NCI-H146 treated with DMSO at 0.1 percent for 48 hours (cell line): ENCODE measurements around the gene GRIN2D.

Source experiments
- DNase-seq: peaks from one replicate; lab custom pipeline; 2025; ENCODE audit not compliant: unreplicated experiment; lab: John Stamatoyannopoulos, UW

GRIN2D gene

DNA sequence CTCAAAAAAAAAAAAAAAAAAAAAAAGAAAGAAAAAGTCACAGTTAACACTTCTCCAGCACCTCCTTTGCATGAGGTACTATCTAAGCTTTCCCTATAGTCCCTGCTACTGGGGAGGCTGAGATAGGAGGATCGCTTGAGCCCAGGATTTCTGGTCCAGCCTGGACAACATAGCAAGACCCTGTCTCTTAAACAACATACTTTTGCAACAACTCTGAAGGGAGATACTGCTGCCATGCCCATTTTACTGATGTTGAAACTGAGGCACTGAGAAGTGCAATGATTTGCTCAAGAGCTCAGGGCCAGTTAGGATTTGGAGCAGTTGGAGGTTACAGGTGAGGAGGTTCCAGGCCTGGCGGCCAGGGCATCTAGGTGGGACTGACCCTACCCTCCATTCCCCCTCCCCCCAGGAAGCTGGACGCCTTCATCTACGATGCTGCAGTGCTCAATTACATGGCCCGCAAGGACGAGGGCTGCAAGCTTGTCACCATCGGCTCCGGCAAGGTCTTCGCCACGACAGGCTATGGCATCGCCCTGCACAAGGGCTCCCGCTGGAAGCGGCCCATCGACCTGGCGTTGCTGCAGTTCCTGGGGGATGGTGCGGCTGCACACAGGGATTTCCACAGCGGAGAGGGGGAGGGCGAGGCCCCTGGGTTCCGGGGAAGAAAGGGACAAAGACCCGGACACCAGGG is 48.0 kb downstream of the GRIN2D start:
- no peak for DNase-seq

DNA sequence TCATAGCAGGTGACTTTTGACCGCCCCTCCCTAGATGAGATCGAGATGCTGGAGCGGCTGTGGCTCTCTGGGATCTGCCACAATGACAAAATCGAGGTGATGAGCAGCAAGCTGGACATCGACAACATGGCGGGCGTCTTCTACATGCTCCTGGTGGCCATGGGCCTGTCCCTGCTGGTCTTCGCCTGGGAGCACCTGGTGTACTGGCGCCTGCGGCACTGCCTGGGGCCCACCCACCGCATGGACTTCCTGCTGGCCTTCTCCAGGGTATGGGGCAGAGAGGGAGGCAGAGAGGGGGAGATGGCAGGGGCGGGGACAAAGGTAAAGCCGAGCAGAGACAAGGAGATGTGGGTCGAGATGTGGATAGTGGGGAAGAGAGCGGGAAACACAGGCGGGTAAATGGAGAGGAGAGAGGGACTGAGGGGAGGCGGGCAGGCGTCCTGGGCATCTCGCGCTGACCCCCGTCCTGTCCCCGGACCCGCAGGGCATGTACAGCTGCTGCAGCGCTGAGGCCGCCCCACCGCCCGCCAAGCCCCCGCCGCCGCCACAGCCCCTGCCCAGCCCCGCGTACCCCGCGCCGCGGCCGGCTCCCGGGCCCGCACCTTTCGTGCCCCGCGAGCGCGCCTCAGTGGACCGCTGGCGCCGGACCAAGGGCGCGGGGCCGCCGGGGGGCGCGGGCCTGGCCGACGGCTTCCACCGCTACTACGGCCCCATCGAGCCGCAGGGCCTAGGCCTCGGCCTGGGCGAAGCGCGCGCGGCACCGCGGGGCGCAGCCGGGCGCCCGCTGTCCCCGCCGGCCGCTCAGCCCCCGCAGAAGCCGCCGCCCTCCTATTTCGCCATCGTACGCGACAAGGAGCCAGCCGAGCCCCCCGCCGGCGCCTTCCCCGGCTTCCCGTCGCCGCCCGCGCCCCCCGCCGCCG is 48.9 kb downstream of the GRIN2D start:
- no peak for DNase-seq

DNA sequence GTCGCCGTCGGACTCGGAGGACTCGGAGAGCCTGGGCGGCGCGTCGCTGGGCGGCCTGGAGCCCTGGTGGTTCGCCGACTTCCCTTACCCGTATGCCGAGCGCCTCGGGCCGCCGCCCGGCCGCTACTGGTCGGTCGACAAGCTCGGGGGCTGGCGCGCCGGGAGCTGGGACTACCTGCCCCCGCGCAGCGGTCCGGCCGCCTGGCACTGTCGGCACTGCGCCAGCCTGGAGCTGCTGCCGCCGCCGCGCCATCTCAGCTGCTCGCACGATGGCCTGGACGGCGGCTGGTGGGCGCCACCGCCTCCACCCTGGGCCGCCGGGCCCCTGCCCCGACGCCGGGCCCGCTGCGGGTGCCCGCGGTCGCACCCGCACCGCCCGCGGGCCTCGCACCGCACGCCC is 49.8 kb downstream of the GRIN2D start:
- DNase-seq = no peak
